Smooth muscle cell (in vitro differentiated cells): Measurements from ENCODE around the gene RAC3. TPM values are rescaled to one million over a fixed set of nuclear protein-coding genes. Genes with fewer than 3 reads are reported as not detected.

Source experiments
- DNase-seq: peaks from one replicate; lab custom pipeline; 2025; ENCODE audit not compliant: unreplicated experiment; lab: John Stamatoyannopoulos, UW
- H2AFZ ChIP-seq: fragments of 200-600 bp; sonication (generic); 2 replicates; pipeline ENCODE4 v1.6.0; 2016; ENCODE audit warnings: antibody characterized with exemption, low read depth, mild to moderate bottlenecking
- H3F3A ChIP-seq: fragments of 200-600 bp; sonication (generic); 2 replicates; pipeline ENCODE4 v1.6.0; 2017; ENCODE audit warnings: antibody characterized with exemption, low read depth
- H3K27ac ChIP-seq: fragments of 200-600 bp; sonication (generic); 2 replicates; pipeline ENCODE4 v1.5.1; 2016; ENCODE audit warnings: low read depth, mild to moderate bottlenecking
- H3K27me3 ChIP-seq: fragments of 200-600 bp; sonication (generic); 2 replicates; pipeline ENCODE4 v1.6.1; 2016; ENCODE audit warnings: low read depth, mild to moderate bottlenecking
- H3K36me3 ChIP-seq: fragments of 200-600 bp; sonication (generic); 2 replicates; pipeline ENCODE4 v1.5.1; 2016; ENCODE audit warnings: low read depth
- H3K4me1 ChIP-seq: fragments of 200-600 bp; sonication (generic); 2 replicates; pipeline ENCODE4 v1.5.1; 2016; ENCODE audit warnings: low read depth
- H3K4me2 ChIP-seq: fragments of 200-600 bp; sonication (generic); 2 replicates; pipeline ENCODE4 v1.6.0; 2016; ENCODE audit warnings: mild to moderate bottlenecking
- H3K4me3 ChIP-seq: fragments of 200-600 bp; sonication (generic); 2 replicates; pipeline ENCODE4 v1.5.1; 2016; ENCODE audit warnings: mild to moderate bottlenecking
- H3K79me2 ChIP-seq: fragments of 200-600 bp; sonication (generic); 2 replicates; pipeline ENCODE4 v1.6.0; 2016; ENCODE audit warnings: low read depth, mild to moderate bottlenecking
- H3K9ac ChIP-seq: fragments of 200-600 bp; sonication (generic); 2 replicates; pipeline ENCODE4 v1.6.0; 2016; ENCODE audit warnings: low read depth
- H3K9me3 ChIP-seq: fragments of 200-600 bp; sonication (generic); replicated peaks from 2 replicates; pipeline ENCODE4 v1.5.1; 2016; ENCODE audit warnings: low read depth
- H4K20me1 ChIP-seq: fragments of 200-600 bp; sonication (generic); 2 replicates; pipeline ENCODE4 v1.6.0; 2016; ENCODE audit warnings: low read depth
- WGBS: methylation state at CpG from one replicate; pipeline ENCODE4 v1.1.7; 2016; ENCODE audit warnings: low lambda C conversion rate; 5-methylcytosine and 5-hydroxymethylcytosine counted together
- polyA plus RNA-seq: library from polyadenylated mRNA; unstranded; fragments of >200 nt; fragmentation: Nextera tagmentation; extraction: Ambion mirVana; gene quantifications from 2 replicates; pipeline ENCODE4 v1.2.1, GENCODE V29; 2016
- total RNA-seq: library from RNA; depleted of rRNA; stranded (reverse); fragments of >200 nt; gene quantifications from 2 replicates; pipeline ENCODE4 v1.2.3, GENCODE V29; 2014
- TF ChIP-seq, protein P1 (sequence below): fragments of 200-600 bp; sonication (generic); IDR thresholded peaks from 2 replicates; pipeline ENCODE4 v1.5.1; 2017; ENCODE audit warnings: borderline replicate concordance, mild to moderate bottlenecking, antibody characterized with exemption; ENCODE audit not compliant: insufficient read depth, poor library complexity, severe bottlenecking

Gene RAC3
- total and polyA plus RNA-seq, 2 experiments from 2014 or later: 15.3 to 33.0 TPM

DNA sequence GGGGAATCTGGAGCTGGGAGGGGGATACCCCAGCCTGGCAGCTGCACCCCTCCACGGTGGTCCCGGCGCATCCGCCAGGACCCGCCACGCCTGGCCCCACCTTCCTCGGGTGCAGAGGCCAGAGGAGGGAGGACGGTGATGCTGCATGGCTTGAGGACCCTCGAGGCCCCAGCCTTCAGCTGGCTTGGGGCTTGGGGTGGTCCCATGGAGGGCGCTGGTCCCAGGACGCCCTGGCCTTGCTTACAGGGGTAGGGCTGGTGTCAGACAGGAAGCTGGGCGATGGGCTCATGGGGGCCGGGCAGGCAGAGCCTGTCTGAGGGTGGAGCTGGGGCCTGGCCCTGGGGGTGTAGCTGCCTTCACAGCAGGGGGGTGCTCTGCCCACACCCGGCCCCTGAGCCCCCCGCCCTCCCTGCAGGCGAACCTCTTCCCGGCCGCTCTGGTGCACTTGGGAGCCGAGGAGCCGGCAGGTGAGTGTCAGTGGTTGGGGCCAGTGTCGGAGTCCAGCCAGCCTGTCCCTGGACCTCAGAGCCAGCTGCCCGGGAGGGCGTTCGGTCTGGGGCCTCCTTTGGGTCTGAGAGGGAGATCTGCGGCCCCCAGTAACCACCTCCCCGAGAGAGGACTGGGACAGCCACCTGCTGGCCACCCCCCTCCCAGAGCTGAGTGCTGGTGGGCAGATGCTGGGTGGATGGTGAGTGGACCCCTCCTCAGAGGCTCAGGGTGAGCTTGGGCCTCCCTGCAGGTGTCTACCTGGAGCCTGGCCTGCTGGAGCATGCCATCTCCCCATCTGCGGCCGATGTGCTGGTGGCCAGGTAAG lies 15.2 kb upstream of the RAC3 start:
- no peak overlapping the region for H2AFZ ChIP-seq
- H3K9me3 ChIP-seq: no peaks in the 10 kb centered on the region
- H4K20me1 ChIP-seq: peaks cover 18% of the 10 kb centered on the region
- no peaks in the 10 kb centered on the region for H3K36me3 ChIP-seq
- H3K27ac ChIP-seq: no peak overlapping the region
- H3F3A ChIP-seq: no peaks in the 10 kb centered on the region
- no peak overlapping the region for H3K4me3 ChIP-seq
- WGBS: 95% methylated on average over 26 of the region's 28 CpGs
- H3K27me3 ChIP-seq: no peaks in the 10 kb centered on the region
- no peak for DNase-seq
- no peak overlapping the region for H3K9ac ChIP-seq
- H3K79me2 ChIP-seq: no peaks in the 10 kb centered on the region
- H3K4me2 ChIP-seq: no peak overlapping the region
- TF ChIP-seq, protein P1, sequence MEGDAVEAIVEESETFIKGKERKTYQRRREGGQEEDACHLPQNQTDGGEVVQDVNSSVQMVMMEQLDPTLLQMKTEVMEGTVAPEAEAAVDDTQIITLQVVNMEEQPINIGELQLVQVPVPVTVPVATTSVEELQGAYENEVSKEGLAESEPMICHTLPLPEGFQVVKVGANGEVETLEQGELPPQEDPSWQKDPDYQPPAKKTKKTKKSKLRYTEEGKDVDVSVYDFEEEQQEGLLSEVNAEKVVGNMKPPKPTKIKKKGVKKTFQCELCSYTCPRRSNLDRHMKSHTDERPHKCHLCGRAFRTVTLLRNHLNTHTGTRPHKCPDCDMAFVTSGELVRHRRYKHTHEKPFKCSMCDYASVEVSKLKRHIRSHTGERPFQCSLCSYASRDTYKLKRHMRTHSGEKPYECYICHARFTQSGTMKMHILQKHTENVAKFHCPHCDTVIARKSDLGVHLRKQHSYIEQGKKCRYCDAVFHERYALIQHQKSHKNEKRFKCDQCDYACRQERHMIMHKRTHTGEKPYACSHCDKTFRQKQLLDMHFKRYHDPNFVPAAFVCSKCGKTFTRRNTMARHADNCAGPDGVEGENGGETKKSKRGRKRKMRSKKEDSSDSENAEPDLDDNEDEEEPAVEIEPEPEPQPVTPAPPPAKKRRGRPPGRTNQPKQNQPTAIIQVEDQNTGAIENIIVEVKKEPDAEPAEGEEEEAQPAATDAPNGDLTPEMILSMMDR: no peak
- no peaks in the 10 kb centered on the region for H3K4me1 ChIP-seq

DNA sequence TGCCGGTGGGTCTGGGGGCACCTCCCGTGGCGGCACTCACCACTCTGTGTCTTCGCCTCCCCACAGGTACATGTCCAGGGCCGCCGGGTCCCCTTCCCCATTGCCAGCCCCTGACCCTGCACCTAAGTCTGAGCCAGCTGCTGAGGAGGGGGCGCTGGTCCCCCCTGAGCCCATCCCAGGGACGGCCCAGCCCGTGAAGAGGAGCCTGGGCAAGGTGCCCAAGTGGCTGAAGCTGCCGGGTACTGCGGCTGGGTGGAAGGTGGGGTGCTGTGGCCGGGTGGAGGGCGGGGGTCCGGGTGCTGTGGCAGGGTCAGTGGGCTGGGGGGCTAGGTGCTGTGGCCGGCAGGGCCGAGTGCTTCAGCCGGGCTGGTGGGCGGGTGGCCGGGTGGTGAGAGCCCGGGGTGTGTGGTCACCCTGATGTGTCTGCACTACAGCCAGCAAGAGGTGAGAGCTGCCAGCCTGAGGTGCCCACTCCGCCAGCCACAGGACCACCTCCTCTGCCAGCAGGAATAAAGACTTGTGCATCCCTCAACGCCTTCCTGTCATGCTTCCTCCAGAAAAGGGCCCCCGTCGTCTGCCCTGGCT lies 14.5 kb upstream of the RAC3 start:
- no peak overlapping the region for H2AFZ ChIP-seq
- DNase-seq: no peak
- H3K79me2 ChIP-seq: peaks cover under 1% of the 10 kb centered on the region
- H3K4me3 ChIP-seq: no peak overlapping the region
- H3K36me3 ChIP-seq: no peaks in the 10 kb centered on the region
- WGBS: 98% methylated on average over 11 of the region's 24 CpGs
- peaks cover 5% of the 10 kb centered on the region for H3K4me1 ChIP-seq
- H3K27me3 ChIP-seq: no peaks in the 10 kb centered on the region
- no peaks in the 10 kb centered on the region for H3K9me3 ChIP-seq
- no peak overlapping the region for H3K4me2 ChIP-seq
- no peaks in the 10 kb centered on the region for H3F3A ChIP-seq
- no peak overlapping the region for H3K27ac ChIP-seq
- H4K20me1 ChIP-seq: peaks cover 25% of the 10 kb centered on the region
- TF ChIP-seq, protein P1: no peak
- no peak overlapping the region for H3K9ac ChIP-seq

DNA sequence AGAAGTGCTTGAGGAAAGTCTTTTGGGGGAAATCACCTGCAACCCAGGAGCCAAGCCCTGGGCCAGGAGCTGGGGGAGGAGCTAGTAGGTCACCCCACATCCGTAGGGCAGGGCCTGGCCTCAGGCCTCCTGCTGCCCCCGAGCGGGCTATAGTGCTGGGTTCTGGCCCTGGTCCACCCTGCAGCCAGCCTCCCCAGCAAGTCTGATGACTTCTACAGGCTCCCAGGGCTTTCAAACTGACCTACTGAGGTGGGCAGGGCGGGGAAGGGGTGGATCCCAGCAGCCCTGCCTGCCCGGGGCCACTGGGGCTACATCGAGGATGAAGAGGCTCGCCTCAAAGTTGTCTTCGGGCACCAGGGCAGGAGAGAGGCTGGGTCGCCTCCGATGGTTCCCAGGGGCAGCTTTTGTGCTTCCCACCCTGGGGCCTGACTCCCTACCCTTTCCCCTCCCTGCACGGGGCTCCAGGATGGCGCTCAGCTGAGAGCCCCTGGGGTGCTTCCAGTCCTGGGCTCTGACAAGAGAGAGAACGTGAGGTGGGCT lies 13.8 kb upstream of the RAC3 start:
- no peaks in the 10 kb centered on the region for H3K27me3 ChIP-seq
- TF ChIP-seq, protein P1: no peak
- H3K9me3 ChIP-seq: no peaks in the 10 kb centered on the region
- H3K4me3 ChIP-seq: no peak overlapping the region
- peaks cover 8% of the 10 kb centered on the region for H3K4me1 ChIP-seq
- peaks cover 3% of the 10 kb centered on the region for H3K79me2 ChIP-seq
- no peak for DNase-seq
- no peak overlapping the region for H3K4me2 ChIP-seq
- 95% methylated on average over 13 of the region's 13 CpGs for WGBS
- no peak overlapping the region for H3K27ac ChIP-seq
- peaks cover 27% of the 10 kb centered on the region for H4K20me1 ChIP-seq
- H3K36me3 ChIP-seq: no peaks in the 10 kb centered on the region
- H2AFZ ChIP-seq: no peak overlapping the region
- no peak overlapping the region for H3K9ac ChIP-seq
- no peaks in the 10 kb centered on the region for H3F3A ChIP-seq
